NCI-H2196 treated with DMSO at 0.1 percent for 48 hours (cell line): ENCODE measurements around the gene LTF.
"Not testable (repeated sequence)": the region's sequence is repeated elsewhere in the genome, so short reads cannot be mapped to it uniquely, and the experiment has no call there.

ENCODE experiments used
- DNase-seq: peaks from one replicate; lab custom pipeline; 2025; ENCODE audit not compliant: unreplicated experiment; lab: John Stamatoyannopoulos, UW

LTF gene

DNA sequence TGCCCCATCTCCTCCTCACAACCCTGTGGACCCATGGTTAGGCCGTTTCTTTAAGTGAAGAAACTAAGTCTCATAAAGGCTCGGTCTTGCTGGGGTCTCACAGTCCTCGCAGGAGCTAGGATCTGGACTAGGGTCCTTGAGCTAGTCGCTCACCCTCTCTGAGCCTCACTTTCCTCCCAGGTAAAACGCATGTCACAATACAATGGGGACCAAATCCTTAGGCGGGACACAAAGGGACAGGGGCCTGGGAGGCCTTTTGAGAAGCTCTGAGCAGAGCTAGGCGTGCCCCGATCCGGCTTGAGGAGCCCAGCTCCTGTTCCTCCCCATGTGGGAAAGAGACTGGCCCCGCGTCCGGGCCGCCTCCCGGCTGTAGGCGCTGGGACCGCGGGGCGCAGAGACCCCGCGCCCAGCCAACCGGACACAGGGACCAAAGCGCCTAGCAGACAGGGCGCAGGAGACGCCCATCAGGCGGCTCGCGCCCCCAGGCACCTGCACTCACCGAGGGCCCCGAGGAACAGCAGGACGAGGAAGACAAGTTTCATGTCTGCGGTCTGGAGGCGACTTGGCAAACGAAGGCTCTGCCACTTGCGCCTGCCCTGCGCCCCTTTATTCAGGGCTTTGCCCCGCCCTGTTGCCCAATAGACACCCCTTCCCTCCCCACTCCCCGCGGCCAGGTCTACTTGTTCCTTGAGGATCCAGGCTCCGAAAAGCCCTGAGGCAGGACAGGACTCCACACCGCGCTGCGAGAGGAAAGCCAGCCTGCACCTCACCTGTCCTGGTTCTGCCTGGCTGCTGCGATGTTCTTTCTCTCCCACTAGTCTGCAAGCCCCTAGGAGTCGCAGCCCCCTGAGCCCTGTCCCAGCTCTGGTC is at the start of gene LTF:
TSS of gene LTF (minus strand) at position 580 of the 870 bp plus-strand sequence. CDS start at position 542, 38 bp downstream.
- DNase-seq: no peak

DNA sequence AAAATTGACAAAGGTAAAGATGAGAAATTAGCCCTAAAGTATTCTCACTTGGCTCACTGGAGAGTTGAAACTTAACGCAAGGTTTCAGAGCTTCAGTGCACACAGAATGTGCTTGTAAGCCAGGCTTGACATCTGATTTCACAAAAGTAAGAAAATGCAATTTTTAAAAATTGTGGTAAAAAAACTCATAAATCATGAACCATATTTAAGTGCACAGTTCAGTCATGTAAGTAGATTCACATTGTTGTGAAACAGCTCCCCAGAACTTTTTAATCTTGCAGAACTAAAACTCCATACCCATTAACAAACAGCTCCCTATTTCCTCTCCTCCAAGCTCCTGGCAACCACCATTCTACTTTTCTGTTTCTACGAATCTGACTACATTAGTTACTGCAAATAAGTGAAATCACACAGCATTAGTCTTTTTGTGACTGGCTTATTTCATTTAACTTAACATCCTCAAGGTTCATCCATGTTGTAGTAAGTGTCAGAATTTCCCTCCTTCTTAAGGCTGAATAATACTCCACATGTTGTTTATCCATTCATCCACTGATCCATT is 47.6 kb upstream of the LTF start:
- DNase-seq: no peak

DNA sequence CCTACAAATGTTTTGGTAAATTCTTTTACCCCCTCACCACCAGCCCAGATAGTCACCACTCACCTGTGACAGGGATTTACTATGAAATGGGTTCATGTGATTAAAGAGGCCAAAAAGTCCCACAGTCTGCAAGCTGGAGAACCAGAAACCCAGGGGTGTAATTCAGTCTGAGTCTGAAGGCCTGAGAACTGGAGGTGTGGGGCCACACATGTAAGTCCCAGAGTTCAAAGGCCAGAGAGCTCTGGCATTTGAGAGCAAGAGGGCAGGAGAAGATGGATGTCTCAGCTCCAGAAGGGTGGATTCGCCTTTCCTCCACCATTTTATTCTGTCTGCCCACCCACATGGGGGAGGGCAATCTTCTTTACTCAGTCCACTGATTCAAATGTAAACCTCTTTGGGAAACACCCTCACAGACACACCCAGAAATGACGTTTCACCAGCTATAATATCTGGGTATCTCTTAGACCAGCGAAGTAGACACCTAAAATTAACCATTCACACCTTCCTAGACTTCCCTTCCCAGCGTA is 45.0 kb upstream of the LTF start:
- DNase-seq: no peak

DNA sequence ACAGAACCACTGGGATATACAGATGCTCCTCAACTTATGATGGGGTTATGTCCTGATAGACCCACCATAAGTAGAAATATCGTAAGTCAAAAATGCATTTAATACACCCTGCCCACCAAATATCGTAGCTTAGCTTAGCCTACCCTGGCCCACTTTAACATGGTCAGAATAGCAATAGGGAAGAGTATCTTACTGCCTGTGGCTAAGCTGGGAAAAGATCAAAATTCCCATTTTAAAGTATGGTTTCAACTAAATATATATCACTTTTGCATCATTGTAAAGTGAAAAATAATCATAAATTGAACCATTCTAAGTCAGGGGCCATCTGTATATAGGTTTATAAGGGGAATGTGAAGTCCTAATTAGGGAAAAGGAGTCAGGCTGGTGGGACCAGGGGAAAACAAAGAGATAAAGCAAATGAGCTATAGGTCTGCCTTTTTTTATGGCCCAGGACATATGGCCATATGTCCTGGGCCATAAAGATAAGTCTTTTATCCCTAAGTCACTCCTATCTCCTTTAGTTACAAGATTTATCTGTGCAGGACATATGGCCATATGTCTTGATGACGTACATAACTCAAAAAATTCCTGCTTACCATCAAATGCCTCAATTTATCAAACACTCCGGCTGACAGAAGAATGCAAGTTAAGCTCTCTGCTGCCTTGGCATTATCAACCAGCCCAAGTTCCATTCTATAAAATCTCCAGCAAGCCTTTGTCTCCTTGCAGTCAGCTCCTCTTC is 44.3 kb upstream of the LTF start:
- DNase-seq: no peak

DNA sequence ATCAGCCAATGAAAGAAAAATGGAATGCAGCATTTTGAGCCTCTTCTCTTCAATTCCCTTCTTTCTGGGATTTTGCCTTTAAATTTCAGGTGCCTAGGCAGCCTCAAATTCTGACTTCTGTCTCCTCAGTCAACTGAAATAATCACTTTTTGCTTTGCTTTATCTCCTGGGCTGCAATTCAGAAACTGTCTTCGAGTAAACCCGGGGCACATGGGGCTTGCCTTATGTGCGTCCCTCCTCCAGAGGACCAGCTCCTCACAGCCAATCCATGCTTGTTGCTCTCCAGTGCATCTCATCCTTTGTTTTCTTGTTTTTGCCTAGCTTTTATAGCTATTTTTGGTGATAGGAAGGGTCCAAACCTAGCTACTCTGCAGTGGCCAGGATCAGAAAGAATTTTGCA is 41.8 kb upstream of the LTF start:
- no peak for DNase-seq

DNA sequence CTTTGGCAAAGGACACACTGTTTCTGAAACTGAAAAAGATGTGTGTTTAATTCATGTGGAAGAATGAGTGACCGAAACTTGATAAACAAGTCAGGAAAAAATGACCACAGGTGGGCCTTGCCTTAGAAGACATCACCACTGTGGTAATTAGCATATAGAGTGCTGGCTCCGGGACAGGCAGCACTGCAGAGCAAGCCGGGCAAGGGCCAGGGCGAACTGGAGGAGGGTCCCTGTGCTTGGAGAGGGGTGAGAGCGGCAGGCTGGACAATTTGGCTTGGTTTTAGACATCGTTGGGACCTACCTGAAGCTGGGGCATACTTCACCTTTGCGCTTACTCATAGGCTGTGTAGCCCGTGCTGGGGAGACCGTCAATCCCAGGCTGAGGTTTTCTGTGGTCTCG is 41.2 kb upstream of the LTF start:
- no peak for DNase-seq

DNA sequence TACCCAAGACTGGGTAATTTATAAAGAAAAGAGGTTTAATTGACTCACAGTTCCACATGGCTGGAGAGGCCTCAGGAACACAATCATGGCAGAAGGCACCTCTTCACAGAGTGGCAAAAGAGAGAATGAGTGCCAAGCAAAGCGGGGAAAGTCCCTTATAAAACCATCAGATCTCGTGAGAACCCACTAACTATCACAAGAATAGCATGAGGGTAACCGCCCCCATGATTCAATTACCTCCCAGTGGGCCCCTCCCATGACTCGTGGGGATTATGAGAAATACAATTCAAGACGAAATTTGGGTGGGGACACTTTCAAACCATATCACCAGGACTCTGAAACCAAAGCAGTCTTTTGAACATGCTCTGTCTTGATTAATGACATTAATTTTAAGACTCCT is 40.1 kb upstream of the LTF start:
- no peak for DNase-seq

DNA sequence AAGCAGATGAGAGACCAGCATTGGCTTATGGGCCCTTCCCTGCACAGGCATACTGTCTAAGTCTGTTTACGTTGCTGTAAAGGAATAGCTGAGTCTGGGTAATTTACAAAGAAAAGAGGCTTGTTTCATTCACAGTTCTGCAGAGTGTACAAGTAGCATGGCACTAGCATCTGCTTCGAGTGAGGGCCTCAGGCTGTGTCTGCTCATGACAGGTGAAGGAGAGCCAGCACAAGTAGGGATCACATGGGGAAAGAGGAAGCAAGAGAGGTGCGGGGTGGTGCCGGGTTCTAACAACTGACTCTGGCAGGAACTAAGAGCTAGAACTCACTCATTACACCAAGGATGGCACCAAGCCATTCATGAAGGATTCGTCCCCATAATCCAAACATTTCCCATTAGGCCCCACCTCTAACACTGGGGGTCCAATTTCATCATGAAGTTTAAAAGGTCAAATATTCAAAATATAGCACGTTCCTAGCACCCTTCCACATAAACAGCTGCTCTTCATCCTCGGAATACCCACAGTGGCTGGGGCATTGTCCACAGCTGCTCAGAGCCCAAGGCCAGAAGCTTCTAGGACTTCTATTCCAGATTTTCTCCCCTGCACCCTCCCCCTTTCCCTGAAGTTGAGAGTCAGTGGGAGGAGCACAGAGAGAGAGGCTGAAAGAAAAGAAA is 38.6 kb upstream of the LTF start:
- no peak for DNase-seq

DNA sequence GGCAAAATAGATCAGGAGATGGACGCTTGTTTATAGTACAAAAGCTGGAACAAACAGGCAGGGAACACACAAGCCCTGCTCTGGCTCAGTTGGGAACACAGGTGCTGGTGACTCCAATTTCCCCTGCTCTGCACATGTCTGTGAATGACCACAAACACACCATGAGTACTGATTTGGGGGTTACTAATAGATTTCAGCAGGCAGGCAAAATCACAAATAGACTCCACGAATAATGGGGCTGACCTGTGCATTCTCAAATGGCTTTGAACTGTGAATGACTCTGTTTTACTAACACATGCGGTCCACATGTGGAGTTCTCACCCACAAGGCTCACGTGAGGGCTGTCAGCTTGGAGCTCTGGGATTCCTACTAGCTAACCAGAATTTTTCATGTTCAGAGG is 37.0 kb upstream of the LTF start:
- DNase-seq: no peak

DNA sequence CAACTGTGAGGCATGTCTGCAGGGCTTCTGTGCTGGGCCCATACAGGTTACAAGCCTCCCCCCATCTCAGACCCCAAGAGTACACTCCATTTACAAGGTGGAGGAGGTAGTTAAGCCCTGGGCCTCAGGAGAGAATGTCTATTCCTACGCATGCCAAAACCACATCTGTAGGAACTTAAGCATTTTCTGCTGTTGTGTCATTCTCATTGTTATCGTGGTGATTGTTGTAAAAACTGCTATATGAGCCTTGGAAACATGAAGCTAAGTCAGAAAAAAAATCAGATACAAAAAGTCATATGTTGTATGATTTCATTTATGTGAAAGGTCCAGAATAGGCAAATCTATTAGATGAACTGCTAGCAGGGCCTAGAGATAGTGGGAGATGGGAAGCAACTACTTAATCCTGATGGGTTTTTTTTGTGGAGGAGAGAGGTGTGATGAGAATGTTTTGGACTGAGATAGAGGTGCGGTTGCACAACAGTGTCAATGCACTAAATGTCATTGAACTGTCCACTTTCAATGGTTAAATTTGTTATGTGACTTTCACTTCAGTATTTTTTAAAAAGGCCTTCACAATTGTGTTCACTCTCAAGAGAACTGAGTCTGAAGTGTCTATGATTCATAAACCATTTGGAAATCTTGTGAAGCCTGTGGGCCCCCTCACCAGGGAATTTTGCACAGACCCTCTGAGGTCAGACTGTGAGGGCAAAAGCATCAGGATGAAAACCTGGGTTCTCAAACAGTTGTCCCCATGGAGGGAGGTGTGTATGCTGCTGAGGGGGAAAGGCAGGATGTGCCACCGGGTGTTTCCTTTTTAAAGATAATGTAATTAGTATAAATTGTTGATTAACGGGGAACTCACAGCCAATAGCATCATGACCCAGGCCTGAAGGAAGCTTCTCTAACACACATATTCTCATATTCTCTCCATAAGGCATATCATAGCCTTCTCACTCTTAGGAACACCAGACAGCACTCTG is 36.2 kb upstream of the LTF start:
- no peak for DNase-seq

DNA sequence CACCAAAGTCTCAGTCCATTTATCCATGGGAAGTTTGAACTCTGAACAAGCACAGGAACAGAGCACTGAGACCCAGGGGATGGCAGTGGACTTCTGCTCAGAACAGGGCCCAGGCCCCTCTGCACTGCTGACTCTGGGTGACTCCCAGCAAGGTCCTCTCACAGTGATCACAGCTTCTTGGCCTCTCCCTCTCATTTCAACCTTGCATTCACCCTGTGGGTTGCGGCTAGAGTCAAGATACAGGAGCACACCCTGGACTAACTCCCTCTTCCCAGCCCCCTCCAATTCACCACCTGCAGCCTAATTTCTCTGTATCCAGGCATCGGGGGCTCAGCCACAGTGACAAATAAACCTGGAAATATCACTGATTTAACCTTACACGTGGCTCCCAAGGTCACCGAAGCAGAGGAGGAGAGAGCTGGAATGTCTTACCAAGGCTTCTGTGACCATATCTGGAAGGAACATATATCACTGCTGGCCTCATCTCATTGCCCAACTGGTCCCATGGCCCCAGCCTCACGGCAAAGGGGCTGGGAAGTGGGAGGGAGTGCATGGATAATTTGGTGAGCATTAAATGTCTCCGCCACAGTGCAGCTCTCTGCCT is 34.3 kb upstream of the LTF start:
- DNase-seq: no peak

DNA sequence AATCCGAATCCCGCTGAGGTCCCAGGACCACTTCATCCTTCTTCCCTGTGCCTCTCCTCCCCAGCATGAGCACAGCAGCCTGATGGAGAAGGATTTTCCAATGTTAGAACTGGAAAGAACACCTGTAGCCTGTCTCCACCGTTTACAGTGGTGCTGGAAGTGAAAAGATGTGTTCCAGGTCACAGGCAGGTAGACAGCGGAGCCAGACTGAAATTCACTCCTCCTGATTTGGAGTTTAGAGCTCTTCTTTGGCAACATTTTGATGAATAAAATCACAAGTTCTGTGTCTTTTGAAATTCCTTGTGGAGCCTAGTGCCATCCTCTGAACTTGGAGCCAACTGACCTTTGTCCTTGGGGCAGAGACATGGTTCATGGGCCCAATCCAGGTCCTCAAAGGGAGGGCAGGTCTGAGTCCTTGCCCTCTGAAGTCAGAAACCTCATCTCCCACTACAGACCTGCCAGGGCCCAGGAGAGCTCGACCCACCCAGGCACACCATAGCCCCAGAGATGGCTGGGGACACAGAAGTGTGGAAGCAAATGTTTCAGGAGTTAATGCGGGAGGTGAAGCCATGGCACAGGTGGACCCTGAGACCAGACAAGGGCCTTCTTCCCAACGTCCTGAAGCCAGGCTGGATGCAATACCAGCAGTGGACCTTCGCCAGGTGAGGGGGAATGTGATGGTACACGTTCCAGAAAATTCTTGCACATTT is 33.0 kb upstream of the LTF start, which contains the start of gene RTP3:
TSS of gene RTP3 (plus strand) at position 421 of the 710 bp plus-strand sequence. CDS start at position 508, 87 bp downstream.
- no peak for DNase-seq

DNA sequence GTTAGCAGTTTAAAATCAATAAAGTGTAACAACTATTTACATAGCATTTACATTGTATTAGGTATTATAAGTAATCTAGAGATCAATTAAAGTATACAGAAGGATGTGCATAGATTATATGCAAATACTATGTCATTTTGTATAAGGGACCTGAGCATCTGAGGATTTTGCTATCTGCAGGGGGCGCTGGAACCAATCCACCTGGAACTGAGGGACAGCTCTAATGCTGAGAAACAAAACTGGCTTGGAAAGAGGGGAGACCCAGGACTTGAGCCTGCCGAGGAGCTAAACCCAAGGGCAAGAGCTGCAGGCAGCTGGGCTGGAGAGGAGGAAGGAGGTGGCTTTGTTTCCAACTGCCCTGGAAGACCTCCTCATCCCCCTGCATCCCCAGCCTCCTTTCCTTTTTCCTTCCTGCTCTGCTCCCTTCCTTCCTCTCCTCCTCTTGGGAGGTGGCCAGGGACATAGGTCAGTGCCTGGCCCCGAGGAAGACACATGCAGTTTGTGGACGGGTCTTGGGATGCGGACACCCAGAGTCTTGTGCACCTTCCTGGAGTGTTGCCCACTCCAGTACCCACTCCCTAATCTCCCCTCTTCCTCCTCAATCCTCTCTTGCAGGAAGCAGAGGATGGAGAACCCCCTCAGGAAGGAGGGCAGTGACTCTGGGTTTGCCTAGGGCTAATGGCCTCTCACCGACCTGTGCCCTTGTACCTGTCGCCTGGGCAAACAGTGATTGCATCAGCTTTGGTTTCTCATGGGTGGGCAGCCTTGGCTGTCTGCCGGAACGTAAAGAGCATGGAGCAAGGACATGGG is 32.2 kb upstream of the LTF start:
- DNase-seq: no peak

DNA sequence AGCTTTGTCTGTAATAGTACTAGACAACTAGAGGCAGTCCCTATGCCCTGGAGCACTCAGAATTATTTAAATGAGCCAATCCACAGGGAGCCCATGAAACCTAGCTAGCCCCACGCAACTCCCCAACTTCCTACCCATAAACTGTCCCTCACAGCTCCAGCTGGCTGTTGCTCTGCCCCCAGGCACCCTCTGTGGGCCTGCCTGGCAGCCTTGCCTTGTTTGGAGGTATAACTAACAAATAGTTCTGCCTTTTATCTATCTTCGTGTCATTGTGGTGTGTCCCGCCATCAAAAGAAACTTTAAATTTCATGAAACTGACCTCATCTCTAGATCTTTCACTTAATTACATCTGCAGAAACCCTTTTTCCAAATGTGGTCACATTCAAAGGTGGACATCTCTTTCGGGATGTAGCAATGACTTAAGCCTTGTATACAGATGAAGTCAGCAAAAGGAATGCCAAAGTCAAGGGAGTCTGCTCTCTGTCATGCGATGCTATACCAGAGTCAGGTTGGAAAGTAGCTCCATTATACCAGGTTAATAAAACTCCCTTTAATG is 31.3 kb upstream of the LTF start:
- DNase-seq: no peak

DNA sequence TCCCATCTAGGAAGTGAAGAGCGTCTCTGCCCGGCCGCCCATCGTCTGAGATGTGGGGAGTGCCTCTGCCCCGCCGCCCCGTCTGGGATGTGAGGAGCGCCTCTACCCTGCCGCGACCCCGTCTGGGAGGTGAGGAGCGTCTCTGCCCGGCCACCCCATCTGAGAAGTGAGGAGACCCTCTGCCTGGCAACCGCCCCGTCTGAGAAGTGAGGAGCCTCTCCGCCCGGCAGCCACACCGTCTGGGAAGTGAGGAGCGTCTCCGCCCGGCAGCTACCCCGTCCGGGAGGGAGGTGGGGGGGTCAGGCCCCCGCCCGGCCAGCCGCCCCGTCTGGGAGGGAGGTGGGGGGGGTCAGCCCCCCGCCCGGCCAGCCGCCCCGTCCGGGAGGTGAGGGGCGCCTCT is 29.8 kb upstream of the LTF start:
- DNase-seq: not testable (repeated sequence)

DNA sequence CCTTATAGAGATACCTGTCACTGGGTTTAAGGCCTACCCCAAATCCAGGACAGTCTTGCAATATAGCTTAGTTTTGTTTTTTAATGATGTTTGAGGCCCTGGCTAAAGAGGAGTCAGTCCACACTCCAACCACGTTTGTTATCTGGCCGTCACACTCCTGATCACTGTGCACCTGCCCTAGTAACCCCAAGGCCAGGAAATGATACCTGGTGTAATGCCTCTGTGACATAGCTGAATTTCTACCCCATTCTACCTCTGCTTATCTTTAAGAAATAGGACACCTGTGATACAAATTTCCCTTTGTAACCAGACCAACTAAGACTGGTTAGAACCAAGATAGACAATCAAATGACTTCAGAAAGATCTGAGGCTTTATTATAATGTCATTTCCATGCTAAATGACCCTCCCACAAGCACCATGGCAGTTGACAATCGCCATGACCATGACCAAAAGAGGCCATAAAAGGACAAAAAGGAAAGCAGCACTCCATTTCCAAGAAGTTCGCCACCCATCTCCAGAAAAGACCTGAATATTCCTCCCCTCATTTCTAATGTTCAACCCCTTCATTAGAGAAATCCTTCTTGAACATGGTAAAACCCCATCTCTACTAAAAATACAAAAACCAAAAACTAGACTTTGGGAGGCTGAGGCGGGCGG is 28.3 kb upstream of the LTF start:
- no peak for DNase-seq
